Limb (tissue), 2 donors: ENCODE results near the gene KCNAB1.

Source experiments
- DNase-seq, 2 donors: peaks; one replicate each; pipeline ENCODE4 v3.0.0-alpha.2; 2016; ENCODE audit errors: extremely low spot score in 2 of 2

Gene KCNAB1

GRCh38 chr3:156400735-156401134 lies 280.4 kb downstream of the KCNAB1 start:
- DNase-seq, result no peak

DNA sequence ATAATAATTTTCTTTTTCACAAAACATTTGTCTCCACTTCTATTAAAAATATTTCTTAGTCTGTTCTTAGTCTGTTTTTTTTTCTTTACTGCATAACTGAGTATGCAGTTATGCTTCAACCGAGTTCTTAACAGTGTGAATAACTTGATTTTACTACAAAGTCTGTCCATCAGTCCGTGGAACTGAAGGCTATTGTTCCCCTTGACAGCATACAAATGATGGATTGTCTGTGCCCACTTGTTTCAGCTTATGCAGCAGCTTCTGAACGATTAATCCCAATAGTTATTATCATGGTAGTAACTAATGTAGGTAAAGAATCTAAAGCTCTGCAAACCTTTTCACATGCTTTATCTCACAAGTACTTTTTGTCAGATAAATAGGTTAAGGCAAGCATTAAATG lies 283.8 kb downstream of the KCNAB1 start:
- DNase-seq, result no peak

GRCh38 chr3:156406393-156406792 lies 286.0 kb downstream of the KCNAB1 start:
- no peak for DNase-seq

- DNase-seq, result no peak
These were observed 287.3 kb downstream of the KCNAB1 start for GRCh38 chr3:156407617-156408225.

DNA sequence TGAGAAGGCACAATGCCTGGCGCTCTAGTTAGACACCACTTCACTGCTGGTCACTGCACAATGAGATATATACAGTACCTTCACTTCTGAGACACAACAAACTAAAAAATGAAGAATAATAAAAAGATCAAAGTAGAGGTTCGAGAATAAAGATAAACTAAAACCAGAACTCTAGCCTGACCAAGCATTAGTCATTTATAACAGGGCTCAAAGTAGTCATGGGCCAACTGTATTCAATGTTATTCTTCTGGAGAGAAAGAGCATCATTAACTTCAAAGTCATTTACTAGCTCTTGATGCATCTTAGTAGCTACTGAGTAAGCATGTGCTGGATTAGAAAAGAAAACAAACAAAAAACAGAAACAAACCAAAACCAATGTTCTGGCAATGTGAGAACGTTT lies 289.3 kb downstream of the KCNAB1 start:
- no peak for DNase-seq

DNA sequence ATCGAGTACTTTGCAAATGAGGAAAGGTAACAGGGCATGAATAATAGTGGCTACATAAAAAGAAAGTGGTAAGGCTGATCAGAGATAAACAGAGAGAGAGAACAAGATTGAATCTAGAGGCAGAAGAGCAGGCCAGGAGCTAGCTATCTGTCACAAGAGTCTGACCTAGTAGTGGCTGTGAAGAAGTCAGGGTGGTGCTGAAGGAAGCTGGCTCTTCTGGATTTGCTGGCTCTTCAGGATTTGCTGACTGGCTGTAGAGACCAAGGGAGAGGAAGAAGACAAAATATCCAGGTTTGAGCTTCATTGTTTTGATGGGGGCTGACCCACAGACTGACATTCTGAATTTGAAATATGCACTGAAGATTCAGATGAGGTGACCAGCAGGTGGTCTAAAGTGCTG lies 292.2 kb downstream of the KCNAB1 start:
- no peak for DNase-seq

DNA sequence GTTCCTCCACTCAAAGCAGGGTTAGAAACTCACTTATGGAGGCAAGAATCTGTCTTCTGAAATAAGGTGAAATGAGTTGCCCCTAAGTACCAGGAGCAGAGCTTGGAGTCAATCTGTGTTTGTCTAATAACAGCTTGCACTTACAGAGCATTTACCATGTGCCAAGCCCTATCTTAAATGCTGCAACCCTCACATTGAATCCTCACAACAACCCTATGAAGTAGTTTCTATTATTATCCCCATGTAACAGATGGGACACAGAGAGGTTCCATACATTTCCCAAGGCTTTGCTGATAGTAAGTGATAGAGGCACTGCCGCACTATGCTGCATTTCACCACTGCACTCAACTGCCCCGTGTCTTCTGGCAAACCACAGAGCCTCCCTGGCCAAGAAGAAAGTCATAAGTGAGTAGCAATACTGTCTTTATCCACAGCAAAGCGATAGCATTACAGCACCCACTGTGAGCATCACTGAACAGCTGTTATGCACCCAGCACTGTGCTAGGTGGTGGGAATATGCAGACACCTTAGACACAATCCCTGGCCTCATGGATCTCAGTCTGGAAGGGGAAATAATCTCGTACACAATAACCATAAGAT lies 293.0 kb downstream of the KCNAB1 start:
- DNase-seq, result no peak

DNA sequence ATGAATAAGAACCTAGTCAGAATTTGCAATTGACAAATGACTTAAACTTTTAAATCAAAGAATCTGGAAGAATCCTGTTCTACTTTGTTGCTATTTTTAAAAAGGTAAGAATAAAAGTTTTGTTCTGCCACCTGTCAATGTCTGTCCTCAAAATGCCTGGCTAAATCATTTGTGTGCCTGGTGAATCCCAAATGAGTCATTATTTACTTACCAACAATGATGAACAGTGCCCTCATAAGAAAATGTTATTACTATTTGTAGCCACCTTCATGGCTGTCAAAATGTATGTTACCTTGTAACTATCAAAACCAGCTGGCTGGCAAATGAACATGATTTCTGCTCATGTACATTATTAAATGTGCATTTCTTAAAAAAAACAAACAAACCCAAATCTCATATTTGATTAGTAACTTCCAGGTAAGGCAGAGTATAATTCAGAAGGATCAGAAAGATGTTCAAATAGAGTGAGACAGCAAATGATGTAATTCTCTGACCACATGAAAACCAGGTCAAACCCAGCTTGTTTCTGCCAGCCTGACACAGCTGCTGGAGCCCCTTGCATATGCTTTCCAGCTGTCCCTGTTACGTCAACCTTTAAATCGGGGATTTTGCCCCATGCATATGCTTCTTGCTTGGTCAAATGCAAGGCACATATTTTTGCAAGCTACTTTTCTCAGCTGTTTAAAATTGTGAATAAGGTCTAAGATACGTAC lies 296.6 kb downstream of the KCNAB1 start:
- DNase-seq, result peak; percentile 39 to 74

GRCh38 chr3:156417559-156418132 lies 297.3 kb downstream of the KCNAB1 start:
- DNase-seq, result no peak

DNA sequence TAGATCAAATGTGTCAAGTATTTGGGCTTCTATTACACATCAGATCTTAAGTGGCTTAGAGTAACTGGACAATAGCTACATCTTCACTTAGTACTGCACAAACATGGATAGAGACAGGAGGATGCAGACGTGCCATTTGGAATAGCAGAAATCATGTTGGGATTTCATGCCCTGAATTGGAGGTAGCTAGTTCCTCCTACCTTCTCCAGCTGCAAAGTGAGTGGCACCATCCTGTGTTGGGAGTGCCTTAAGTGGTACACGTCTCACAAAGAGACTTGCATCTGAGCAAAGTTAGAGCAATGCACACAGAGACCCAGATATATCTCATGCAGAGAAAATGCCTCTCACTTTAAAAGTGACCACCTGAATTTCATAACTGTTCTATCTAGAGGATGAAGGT lies 298.1 kb downstream of the KCNAB1 start:
- no peak for DNase-seq

- no peak for DNase-seq
These were observed 301.2 kb downstream of the KCNAB1 start for GRCh38 chr3:156421534-156421933.

- DNase-seq, result peak in 1 of 2 donors; percentile 42
These were observed 304.4 kb downstream of the KCNAB1 start for GRCh38 chr3:156424758-156425157.

- DNase-seq, result no peak
These were observed 305.3 kb downstream of the KCNAB1 start for GRCh38 chr3:156425651-156426050.

GRCh38 chr3:156429125-156429524 lies 308.7 kb downstream of the KCNAB1 start:
- DNase-seq, result no peak

- no peak for DNase-seq
These were observed 311.2 kb downstream of the KCNAB1 start for GRCh38 chr3:156431334-156432124.

DNA sequence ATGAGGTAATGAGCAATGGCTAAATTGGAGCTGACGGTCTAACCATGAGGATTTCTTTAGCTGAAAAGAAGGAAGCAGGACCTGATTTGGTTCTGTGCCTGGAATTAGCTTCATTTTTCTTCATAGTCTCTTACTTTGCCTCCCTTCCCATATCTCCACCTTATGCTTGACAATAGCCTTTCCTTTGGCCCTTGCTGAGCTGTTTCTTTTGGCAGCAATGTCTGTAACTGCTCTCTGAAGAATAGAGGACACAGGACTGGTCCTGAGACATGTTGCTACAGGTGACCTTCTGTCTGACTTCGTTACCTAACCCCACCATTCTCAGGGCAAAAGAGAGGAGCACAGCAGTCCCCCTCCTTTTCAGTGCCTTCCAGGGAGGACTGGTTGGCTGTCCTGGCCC lies 312.2 kb downstream of the KCNAB1 start:
- DNase-seq, result no peak

- DNase-seq, result no peak
These were observed 312.8 kb downstream of the KCNAB1 start for GRCh38 chr3:156433138-156433537.

DNA sequence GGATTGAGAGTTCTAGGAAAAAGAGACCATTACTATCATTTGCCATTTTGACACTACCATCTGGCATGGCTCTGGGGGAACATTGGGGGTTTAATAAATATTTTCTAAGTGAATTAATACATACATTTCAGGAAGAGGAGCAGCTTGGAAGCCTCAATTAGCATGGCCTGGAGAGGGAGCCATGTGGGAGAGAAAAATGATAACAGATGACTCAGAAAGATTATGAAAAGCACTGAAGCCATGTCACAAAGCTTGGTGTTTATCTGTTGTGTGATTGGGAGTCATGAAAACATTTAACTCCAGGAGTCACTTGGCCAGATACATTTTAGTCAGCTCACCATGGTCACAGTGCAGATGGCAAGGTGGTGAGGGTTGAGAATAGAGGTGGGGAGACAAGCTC lies 313.5 kb downstream of the KCNAB1 start:
- DNase-seq, result no peak

DNA sequence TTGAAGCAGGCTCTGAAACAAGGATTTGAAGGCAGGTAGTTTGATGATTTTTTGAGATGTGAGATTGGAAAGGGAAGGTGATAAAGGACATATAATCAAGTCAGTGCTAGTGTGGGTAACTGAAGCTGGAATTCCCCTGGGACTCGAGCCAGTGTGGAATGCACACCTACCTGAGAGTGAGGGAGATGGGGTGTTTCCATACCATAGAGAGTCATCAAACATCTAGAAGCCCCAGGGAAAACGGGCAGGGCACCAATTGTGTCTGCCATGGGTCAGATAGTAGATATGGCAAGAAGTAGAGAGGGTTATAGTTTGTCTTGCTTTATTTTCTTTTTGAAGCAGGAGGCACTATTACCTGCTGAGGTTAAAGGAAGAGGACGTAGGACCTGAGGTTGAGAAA lies 314.5 kb downstream of the KCNAB1 start:
- no peak for DNase-seq

GRCh38 chr3:156443079-156443478 lies 322.7 kb downstream of the KCNAB1 start:
- no peak for DNase-seq

GRCh38 chr3:156445117-156446090 lies 325.0 kb downstream of the KCNAB1 start:
- no peak for DNase-seq
